ENCODE results near the gene NFIB.
A peak's percentile ranks its signal among the peaks of the same experiment; 100 is the strongest.

NFIB gene

GRCh38 chr9:14238079-14238478 is 75.9 kb downstream of the NFIB start:
- peaks cover 25% of the 10 kb centered on the region for H3K4me1 Mint-ChIP-seq
- H3K9me3 Mint-ChIP-seq: no peaks in the 10 kb centered on the region
- no peaks in the 10 kb centered on the region for H3K36me3 Mint-ChIP-seq (ENCODE audit: low read depth)
- H3K4me3 Mint-ChIP-seq: no peak overlapping the region
- no peaks in the 10 kb centered on the region for H3K27me3 Mint-ChIP-seq (ENCODE audit: low read depth, poor library complexity)
- TF ChIP-seq CTCF (IDR thresholded peaks at IDR 0.05): no peak
- H3K27ac Mint-ChIP-seq: peak overlapping the region; percentile 58
- no peak for DNase-seq

GRCh38 chr9:14236591-14236990 is 77.3 kb downstream of the NFIB start:
- TF ChIP-seq CTCF (IDR thresholded peaks at IDR 0.05): no peak
- Mint-ChIP-seq H3K4me1 (peaks cover 17% of the 10 kb centered on the region), H3K4me3 (no peak overlapping the region)

GRCh38 chr9:14232111-14232510 is 81.8 kb downstream of the NFIB start:
- no peak for DNase-seq

More at GRCh38 chr9:14236591-14236990, 77.3 kb downstream of the NFIB start:
- no peaks in the 10 kb centered on the region for H3K27me3 Mint-ChIP-seq (ENCODE audit: low read depth, poor library complexity)
- H3K9me3 Mint-ChIP-seq: no peaks in the 10 kb centered on the region
- H3K36me3 Mint-ChIP-seq (ENCODE audit: low read depth): no peaks in the 10 kb centered on the region
- DNase-seq: no peak
- no peak overlapping the region for H3K27ac Mint-ChIP-seq

GRCh38 chr9:14231196-14231990 is 82.5 kb downstream of the NFIB start:
- H3K4me3 Mint-ChIP-seq: no peak overlapping the region
- peaks cover 8% of the 10 kb centered on the region for H3K4me1 Mint-ChIP-seq
- no peak overlapping the region for H3K27ac Mint-ChIP-seq
- no peaks in the 10 kb centered on the region for H3K36me3 Mint-ChIP-seq (ENCODE audit: low read depth)
- no peak for DNase-seq
- H3K9me3 Mint-ChIP-seq: no peaks in the 10 kb centered on the region
- TF ChIP-seq CTCF (IDR thresholded peaks at IDR 0.05): no peak
- H3K27me3 Mint-ChIP-seq (ENCODE audit: low read depth, poor library complexity): no peaks in the 10 kb centered on the region

More at GRCh38 chr9:14232111-14232510, 81.8 kb downstream of the NFIB start:
- no peaks in the 10 kb centered on the region for H3K9me3 Mint-ChIP-seq
- peaks cover under 1% of the 10 kb centered on the region for H3K4me1 Mint-ChIP-seq
- no peak for TF ChIP-seq CTCF (IDR thresholded peaks at IDR 0.05)
- no peak overlapping the region for H3K27ac Mint-ChIP-seq
- H3K4me3 Mint-ChIP-seq: no peak overlapping the region
- no peaks in the 10 kb centered on the region for H3K36me3 Mint-ChIP-seq (ENCODE audit: low read depth)
- H3K27me3 Mint-ChIP-seq (ENCODE audit: low read depth, poor library complexity): no peaks in the 10 kb centered on the region

GRCh38 chr9:14228602-14229001 is 85.3 kb downstream of the NFIB start:
- H3K36me3 Mint-ChIP-seq (ENCODE audit: low read depth): no peaks in the 10 kb centered on the region
- no peak overlapping the region for H3K27ac Mint-ChIP-seq
- no peaks in the 10 kb centered on the region for H3K9me3 Mint-ChIP-seq
- no peak overlapping the region for H3K4me3 Mint-ChIP-seq
- peaks cover 9% of the 10 kb centered on the region for H3K4me1 Mint-ChIP-seq
- peaks cover 4% of the 10 kb centered on the region for H3K27me3 Mint-ChIP-seq (ENCODE audit: low read depth, poor library complexity)
- TF ChIP-seq CTCF (IDR thresholded peaks at IDR 0.05): no peak
- no peak for DNase-seq
